PC-9 (cell line): Measurements from ENCODE around the gene CHURC1.

Source experiments
- CTCF ChIP-seq: fragments of 200-600 bp; sonication (generic); conservative IDR thresholded peaks from 2 replicates; pipeline ENCODE4 v1.6.1; 2017; ENCODE audit warnings: mixed run types, antibody characterized with exemption, mild to moderate bottlenecking, moderate library complexity
- EZH2 ChIP-seq: fragments of 200-600 bp; sonication (generic); IDR thresholded peaks from 2 replicates; pipeline ENCODE4 v1.8.0; 2017; ENCODE audit warnings: antibody characterized with exemption, low read depth

DNA sequence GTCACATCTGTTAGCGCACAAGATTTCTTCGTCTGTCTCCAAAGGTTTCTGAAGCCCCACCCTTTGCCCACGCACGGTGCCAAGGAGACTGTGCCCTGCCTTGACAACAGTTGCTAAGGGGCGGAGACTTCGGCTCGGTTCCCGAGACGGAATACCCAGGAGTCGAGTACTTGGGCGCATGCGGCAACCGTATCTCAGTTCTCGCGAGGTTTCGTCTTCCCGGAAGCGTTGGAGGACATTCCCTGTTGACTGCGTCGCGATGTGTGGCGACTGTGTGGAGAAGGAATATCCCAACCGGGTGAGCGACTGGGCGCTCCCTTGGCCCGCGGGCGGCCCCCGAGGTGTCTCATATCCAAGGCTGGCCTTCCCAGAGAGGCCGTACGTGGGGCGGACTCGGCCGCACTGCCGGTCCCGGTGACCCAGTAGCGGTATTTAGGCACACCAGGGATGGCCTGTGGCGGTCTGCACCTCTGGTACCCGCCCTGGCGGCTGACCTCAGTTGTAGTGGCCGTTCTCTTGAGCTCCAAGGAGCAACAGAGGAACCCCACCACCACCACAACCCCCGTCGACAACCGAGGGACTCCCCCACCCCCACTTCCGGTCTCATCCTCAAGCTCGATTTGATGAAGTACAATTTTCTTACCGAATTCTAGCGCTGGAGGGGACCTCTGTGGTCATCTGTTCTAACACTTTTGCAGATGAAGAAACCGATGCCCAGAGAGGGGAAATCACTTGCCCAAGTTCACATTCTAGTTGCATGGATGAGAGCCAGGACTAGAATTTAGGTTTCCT, at the start of gene CHURC1:
- TF ChIP-seq CTCF (no peak), EZH2 (no peak)
